Upper lobe of right lung (tissue), 1 donor: ENCODE results near the gene CAPN14. TPM values are rescaled to one million over a fixed set of nuclear protein-coding genes. Genes with fewer than 3 reads are reported as not detected.

ENCODE experiments used
- ATAC-seq: fragments of 200-7000 bp; cut with Tn5 transposase; one replicate; pipeline ENCODE4 v1.9.1; 2020; ENCODE audit warnings: mild to moderate bottlenecking, moderate library complexity
- DNase-seq: peaks from one replicate; pipeline ENCODE4 v3.0.0-alpha.2; 2020
- H3K27ac ChIP-seq: fragments of 200-600 bp; one replicate; pipeline ENCODE4 v1.8.0; 2022
- H3K27me3 ChIP-seq: fragments of 200-600 bp; one replicate; pipeline ENCODE4 v1.8.0; 2022; ENCODE audit warnings: mild to moderate bottlenecking
- H3K36me3 ChIP-seq: fragments of 200-600 bp; one replicate; pipeline ENCODE4 v1.8.0; 2022
- H3K4me1 ChIP-seq: fragments of 200-600 bp; one replicate; pipeline ENCODE4 v1.8.0; 2022
- H3K4me3 ChIP-seq: fragments of 200-600 bp; one replicate; pipeline ENCODE4 v1.8.0; 2022; ENCODE audit warnings: mild to moderate bottlenecking
- H3K9me3 ChIP-seq: fragments of 200-600 bp; one replicate; pipeline ENCODE4 v1.8.0; 2022
- intact Hi-C: fragments of 100-400 bp; cut with DNase I; formaldehyde crosslinking; loops from one replicate; pipeline ENCODE4 v1.11.0; 2022
- total RNA-seq: library from RNA; stranded (reverse); fragmentation: NEBNext Ultra II Directional; extraction: Animal tissue kit (Norgen Biotek cat#: 25700); gene quantifications from one replicate; pipeline ENCODE4 v1.2.1, GENCODE V29; 2021
- TF ChIP-seq, protein P1 (sequence below): fragments of 200-600 bp; IDR thresholded peaks from one replicate; pipeline ENCODE4 v1.8.0; 2022; ENCODE audit warnings: antibody characterized with exemption
- donor health status: DM: no; HTN: yes; CAD: no; lungs with severe emphysema.

The CAPN14 gene
- total RNA-seq, 1 donor from 2014 or later: 0.26 TPM

DNA sequence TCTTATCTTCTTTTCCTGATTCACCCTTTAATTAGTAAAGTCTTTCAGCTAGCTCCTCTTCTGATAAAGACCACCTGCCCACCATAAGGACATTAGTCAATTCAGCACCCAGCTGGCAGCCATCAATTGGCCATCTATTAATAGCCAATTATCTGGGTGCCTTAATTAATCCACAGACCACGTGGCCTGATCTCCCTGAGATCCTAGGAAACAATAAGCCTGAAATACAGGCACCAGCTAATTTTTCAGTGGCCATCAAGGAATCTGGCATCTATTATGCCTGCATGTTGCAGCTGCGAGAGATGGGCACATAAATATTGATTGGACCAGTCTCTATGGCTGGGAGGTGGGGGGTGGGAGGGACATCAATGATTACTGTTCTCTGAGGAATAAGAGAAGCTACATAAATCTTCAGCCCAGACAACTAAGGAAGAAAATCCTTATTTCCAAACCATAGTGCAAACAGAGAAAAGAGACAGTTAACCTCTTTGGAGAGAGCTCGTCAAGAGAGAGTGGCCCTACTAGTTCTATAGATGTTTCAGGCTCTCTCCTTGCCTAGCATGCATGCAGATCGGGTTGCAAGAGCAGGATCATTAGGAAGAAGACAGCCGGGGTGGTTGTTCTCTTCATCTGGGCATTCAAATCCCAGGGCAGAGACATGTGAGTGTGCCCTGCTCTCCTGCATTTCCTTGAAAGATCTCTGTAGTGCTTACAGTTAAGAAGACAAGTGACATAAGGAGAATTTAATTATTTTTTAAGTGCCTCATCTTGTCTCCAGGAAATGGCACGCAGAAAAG, 87.7 kb downstream of the CAPN14 start:
- ATAC-seq: no peak
- no peak overlapping the region for H3K27ac ChIP-seq
- no peak for DNase-seq
- TF ChIP-seq, protein P1, sequence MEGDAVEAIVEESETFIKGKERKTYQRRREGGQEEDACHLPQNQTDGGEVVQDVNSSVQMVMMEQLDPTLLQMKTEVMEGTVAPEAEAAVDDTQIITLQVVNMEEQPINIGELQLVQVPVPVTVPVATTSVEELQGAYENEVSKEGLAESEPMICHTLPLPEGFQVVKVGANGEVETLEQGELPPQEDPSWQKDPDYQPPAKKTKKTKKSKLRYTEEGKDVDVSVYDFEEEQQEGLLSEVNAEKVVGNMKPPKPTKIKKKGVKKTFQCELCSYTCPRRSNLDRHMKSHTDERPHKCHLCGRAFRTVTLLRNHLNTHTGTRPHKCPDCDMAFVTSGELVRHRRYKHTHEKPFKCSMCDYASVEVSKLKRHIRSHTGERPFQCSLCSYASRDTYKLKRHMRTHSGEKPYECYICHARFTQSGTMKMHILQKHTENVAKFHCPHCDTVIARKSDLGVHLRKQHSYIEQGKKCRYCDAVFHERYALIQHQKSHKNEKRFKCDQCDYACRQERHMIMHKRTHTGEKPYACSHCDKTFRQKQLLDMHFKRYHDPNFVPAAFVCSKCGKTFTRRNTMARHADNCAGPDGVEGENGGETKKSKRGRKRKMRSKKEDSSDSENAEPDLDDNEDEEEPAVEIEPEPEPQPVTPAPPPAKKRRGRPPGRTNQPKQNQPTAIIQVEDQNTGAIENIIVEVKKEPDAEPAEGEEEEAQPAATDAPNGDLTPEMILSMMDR: no peak
- H3K4me3 ChIP-seq: no peak overlapping the region
- H3K9me3 ChIP-seq: no peaks in the 10 kb centered on the region
- intact Hi-C loops: no loop called here
- H3K4me1 ChIP-seq: no peaks in the 10 kb centered on the region
- H3K36me3 ChIP-seq: no peaks in the 10 kb centered on the region
- H3K27me3 ChIP-seq: peaks cover 13% of the 10 kb centered on the region

DNA sequence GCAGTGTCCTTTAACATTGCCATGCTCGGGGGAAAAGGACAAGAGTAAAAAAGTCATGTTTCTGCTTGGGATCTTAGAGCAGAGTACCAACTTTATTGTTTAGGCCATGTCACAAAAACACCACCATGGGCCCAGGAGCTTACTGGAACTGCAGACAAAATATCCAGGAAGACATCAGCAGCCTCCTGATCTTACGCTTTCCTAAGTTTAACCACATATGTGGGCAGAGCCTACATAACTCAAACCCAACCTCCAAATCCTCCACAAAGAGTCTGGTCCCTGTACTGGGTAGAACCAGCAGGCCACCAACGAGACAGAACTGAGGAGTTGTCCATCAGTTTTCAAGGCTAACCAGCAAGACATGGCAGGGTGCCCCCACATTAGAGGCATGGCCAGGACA, 89.4 kb downstream of the CAPN14 start:
- ATAC-seq: no peak
- intact Hi-C loops: no loop called here
- no peaks in the 10 kb centered on the region for H3K4me1 ChIP-seq
- no peak overlapping the region for H3K4me3 ChIP-seq
- peaks cover 9% of the 10 kb centered on the region for H3K27me3 ChIP-seq
- H3K36me3 ChIP-seq: no peaks in the 10 kb centered on the region
- H3K27ac ChIP-seq: no peak overlapping the region
- DNase-seq: no peak
- TF ChIP-seq, protein P1: no peak
- H3K9me3 ChIP-seq: no peaks in the 10 kb centered on the region

DNA sequence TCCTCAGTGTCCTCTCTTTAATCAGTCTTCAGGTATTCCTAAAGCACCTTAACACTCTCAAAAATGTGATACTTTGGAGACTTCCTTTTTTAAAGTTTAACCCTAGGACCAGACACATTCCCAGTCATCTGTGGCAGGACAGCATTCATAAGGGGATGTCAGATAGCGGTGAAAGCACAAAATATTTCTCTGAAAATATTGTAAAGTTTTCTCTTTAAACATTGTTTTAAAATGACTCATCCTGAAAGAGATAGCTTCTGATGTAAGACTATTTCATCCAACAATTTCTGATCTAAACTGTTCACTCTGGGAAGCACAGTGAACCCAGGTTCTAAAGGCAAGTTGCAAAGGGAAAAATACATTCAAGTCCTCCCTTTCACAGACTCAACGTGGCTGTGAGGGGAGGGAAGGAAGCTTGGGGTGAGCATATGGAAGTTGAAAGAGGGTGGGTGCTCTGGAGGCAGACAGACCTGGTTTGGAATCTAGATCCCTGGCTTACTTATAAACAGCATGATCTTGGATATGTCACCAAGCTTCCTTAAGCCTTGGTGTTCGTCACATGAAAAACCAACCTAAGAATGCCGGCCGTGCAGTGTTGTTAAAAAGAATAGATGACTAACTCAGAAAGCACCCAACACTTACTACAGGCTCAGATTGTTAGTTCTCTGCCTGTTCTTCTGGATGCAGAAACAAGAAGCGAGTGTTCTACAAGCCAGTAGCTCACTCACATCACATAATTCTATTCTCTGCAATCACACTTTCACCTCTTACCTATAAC, 91.2 kb downstream of the CAPN14 start:
- H3K27ac ChIP-seq: no peak overlapping the region
- H3K9me3 ChIP-seq: no peaks in the 10 kb centered on the region
- H3K4me3 ChIP-seq: no peak overlapping the region
- no peaks in the 10 kb centered on the region for H3K36me3 ChIP-seq
- ATAC-seq (no peak), DNase-seq (no peak)
- TF ChIP-seq, protein P1: no peak
- H3K27me3 ChIP-seq: peaks cover 9% of the 10 kb centered on the region
- intact Hi-C loops: no loop called here
- H3K4me1 ChIP-seq: no peaks in the 10 kb centered on the region

DNA sequence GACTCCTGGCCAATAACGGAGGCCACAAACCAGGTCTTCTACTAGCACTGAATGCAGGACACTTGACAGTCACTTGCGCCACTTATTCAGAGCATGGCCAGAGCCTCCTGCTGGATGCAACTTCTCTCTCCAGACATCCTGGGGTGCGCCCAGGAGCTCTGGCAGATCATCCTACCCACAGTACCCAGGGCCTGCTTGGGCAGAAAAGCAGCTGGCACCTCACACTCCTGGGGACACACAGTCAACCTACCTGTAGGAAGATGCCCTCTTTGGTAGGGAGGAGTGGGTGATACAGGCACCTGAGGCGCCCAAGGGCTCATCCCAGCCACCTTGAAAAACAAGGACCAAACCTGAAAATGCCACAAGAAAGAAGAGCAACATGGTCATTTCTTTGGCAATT, 92.4 kb downstream of the CAPN14 start:
- Histone ChIP-seq H3K9me3 (no peaks in the 10 kb centered on the region), H3K4me1 (no peaks in the 10 kb centered on the region), H3K4me3 (no peak overlapping the region), H3K27me3 (peaks cover 9% of the 10 kb centered on the region), H3K27ac (no peak overlapping the region), H3K36me3 (no peaks in the 10 kb centered on the region)
- DNase-seq (no peak), ATAC-seq (no peak)
- TF ChIP-seq, protein P1: no peak
- intact Hi-C loops: no loop called here

Other genes with a start within 250 kb of the CAPN14 start
- 0.81 TPM for gene GALNT14, start 79.1 kb downstream of the CAPN14 start, total RNA-seq
- 13.0 TPM for gene EHD3, start 16.6 kb upstream of the CAPN14 start, total RNA-seq
- 0.41 TPM for gene XDH, start 197.2 kb upstream of the CAPN14 start, total RNA-seq